Gastroesophageal sphincter (tissue), 4 donors: ENCODE data around the gene ADAM30. TPM values are rescaled to one million over a fixed set of nuclear protein-coding genes. Genes with fewer than 3 reads are reported as not detected.
"Not testable (repeated sequence)": the region's sequence is repeated elsewhere in the genome, so short reads cannot be mapped to it uniquely, and the experiment has no call there.

Source experiments
- ATAC-seq: fragments of 150-250 bp; one replicate; pipeline ENCODE4 v1.9.1; 2016; ENCODE audit warnings: mild to moderate bottlenecking, moderate library complexity
- H3K27ac ChIP-seq, 4 donors: fragments of 200-600 bp; sonication (generic) in 3 of 4; 1 replicate in 3 of 4; 2 replicates in 1 of 4; pipeline ENCODE4 v1.5.1; 2016 to 2019
- H3K27me3 ChIP-seq: fragments of 200-600 bp; sonication (generic); one replicate; pipeline ENCODE4 v1.5.1; 2019
- H3K36me3 ChIP-seq, 2 donors: fragments of 200-600 bp; sonication (generic); one replicate each; pipeline ENCODE4 v1.5.1; 2019; ENCODE audit warnings: control low read depth in 1 of 2
- H3K4me1 ChIP-seq, 3 donors: fragments of 200-600 bp; sonication (generic); 1 replicate in 2 of 3; 2 replicates in 1 of 3; pipeline ENCODE4 v1.5.1; 2016 to 2019; ENCODE audit warnings: control low read depth in 2 of 3
- H3K4me3 ChIP-seq, 2 donors: fragments of 200-600 bp; sonication (generic); one replicate each; pipeline ENCODE4 v1.5.1; 2019; ENCODE audit warnings: mild to moderate bottlenecking in 1 of 2, moderate library complexity in 1 of 2
- H3K9me3 ChIP-seq, 3 donors: fragments of 200-600 bp; sonication (generic); one replicate each; pipeline ENCODE4 v1.5.1; 2017 to 2019; ENCODE audit warnings: control low read depth in 2 of 3
- EP300 ChIP-seq: sonication (generic); formaldehyde crosslinking; IDR thresholded peaks from one replicate; pipeline ENCODE4 v1.6.1; 2017; ENCODE audit warnings: antibody characterized with exemption, mild to moderate bottlenecking
- POLR2A ChIP-seq, 2 donors: fragments of 450-650 bp; IDR thresholded peaks; one replicate each; pipeline ENCODE4 v1.6.1; 2017; ENCODE audit warnings: antibody characterized with exemption in 2 of 2, mild to moderate bottlenecking in 2 of 2, moderate library complexity in 1 of 2
- POLR2AphosphoS5 ChIP-seq: sonication (generic); formaldehyde crosslinking; IDR thresholded peaks from one replicate; pipeline ENCODE4 v1.6.1; 2017; ENCODE audit warnings: antibody characterized with exemption
- WGBS, 2 donors: methylation state at CpG; one replicate each; pipeline ENCODE4 v1.1.5; 2018; ENCODE audit warnings: low coverage in 1 of 2; 5-methylcytosine and 5-hydroxymethylcytosine counted together
- total RNA-seq, 4 donors: library from RNA; depleted of rRNA; stranded (reverse); fragments of >200 nt; gene quantifications; one replicate each; pipeline ENCODE4 v1.1.0, GENCODE V29; 2016
- TF ChIP-seq, protein P1 (sequence below), 4 experiments: fragments of 200-600 bp in 2 of 4; fragments of 450-650 bp in 2 of 4; sonication (generic) in 1 of 4; IDR thresholded peaks; one replicate each; pipeline ENCODE4 v1.5.1; 2017 to 2019; ENCODE audit warnings: antibody characterized with exemption in 4 of 4, mild to moderate bottlenecking in 2 of 4, moderate library complexity in 2 of 4

The ADAM30 gene
- total RNA-seq, 4 donors from 2014 or later, result not detected

GRCh38 chr1:119858126-119858525, 38.2 kb downstream of the ADAM30 start:
- H3K9me3 ChIP-seq, result no peaks in the 10 kb centered on the region
- H3K27me3 ChIP-seq, result no peaks in the 10 kb centered on the region
- ATAC-seq, result no peak
- no peak overlapping the region for H3K27ac ChIP-seq
- 77% methylated on average over 2 of the region's 2 CpGs for WGBS, 2 donors
- no peaks in the 10 kb centered on the region for H3K36me3 ChIP-seq
- H3K4me3 ChIP-seq, result no peak overlapping the region
- TF ChIP-seq EP300 (no peak), POLR2AphosphoS5 (no peak), POLR2A (IDR thresholded peaks at IDR 0.05) (no peak)
- TF ChIP-seq, protein P1, sequence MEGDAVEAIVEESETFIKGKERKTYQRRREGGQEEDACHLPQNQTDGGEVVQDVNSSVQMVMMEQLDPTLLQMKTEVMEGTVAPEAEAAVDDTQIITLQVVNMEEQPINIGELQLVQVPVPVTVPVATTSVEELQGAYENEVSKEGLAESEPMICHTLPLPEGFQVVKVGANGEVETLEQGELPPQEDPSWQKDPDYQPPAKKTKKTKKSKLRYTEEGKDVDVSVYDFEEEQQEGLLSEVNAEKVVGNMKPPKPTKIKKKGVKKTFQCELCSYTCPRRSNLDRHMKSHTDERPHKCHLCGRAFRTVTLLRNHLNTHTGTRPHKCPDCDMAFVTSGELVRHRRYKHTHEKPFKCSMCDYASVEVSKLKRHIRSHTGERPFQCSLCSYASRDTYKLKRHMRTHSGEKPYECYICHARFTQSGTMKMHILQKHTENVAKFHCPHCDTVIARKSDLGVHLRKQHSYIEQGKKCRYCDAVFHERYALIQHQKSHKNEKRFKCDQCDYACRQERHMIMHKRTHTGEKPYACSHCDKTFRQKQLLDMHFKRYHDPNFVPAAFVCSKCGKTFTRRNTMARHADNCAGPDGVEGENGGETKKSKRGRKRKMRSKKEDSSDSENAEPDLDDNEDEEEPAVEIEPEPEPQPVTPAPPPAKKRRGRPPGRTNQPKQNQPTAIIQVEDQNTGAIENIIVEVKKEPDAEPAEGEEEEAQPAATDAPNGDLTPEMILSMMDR (IDR thresholded peaks at IDR 0.05), result no peak
- no peaks in the 10 kb centered on the region for H3K4me1 ChIP-seq

- WGBS, 2 donors, result 84 to 94% methylated on average over 7 to 12 of the region's 23 CpGs
Observed at GRCh38 chr1:119853155-119853554, 43.2 kb downstream of the ADAM30 start.

GRCh38 chr1:119844206-119844605, 52.1 kb downstream of the ADAM30 start:
- H3K9me3 ChIP-seq, H3K27ac ChIP-seq, H3K4me3 ChIP-seq, H3K27me3 ChIP-seq, H3K36me3 ChIP-seq, H3K4me1 ChIP-seq, ATAC-seq: not testable (repeated sequence)
- 0 to 77% methylated on average over 1 to 4 of the region's 6 CpGs for WGBS, 2 donors

More at GRCh38 chr1:119853155-119853554, 43.2 kb downstream of the ADAM30 start:
- Histone ChIP-seq H3K9me3 (no peaks in the 10 kb centered on the region), H3K4me1 (no peaks in the 10 kb centered on the region), H3K36me3 (no peaks in the 10 kb centered on the region), H3K4me3 (no peak overlapping the region), H3K27me3 (no peaks in the 10 kb centered on the region), H3K27ac (no peak overlapping the region)
- no peak for ATAC-seq
- TF ChIP-seq, protein P1 (IDR thresholded peaks at IDR 0.05), result no peak
- TF ChIP-seq EP300, result no peak
- no peak for TF ChIP-seq POLR2A (IDR thresholded peaks at IDR 0.05)
- no peak for TF ChIP-seq POLR2AphosphoS5

Other genes with a start within 250 kb of the ADAM30 start
- 1 to 10 TPM; 2.6 to 5.6 (median 4.6) TPM for gene ZNF697, start 248.2 kb downstream of the ADAM30 start, total RNA-seq
- 10 to 100 TPM; 16.7 to 34.9 (median 26.4) TPM for gene PHGDH, start 184.6 kb downstream of the ADAM30 start, total RNA-seq
- 1 to 10 TPM in 1 of 4 donors, under 1 TPM in 1, not detected in 2; 0.15 to 3.4 TPM for gene HMGCS2, start 127.6 kb downstream of the ADAM30 start, total RNA-seq
- not detected for gene REG4, start 85.1 kb downstream of the ADAM30 start, total RNA-seq
- 100 to 1,000 TPM in 2 of 4 donors, 10 to 100 TPM in 2; 79.8 to 150 (median 105) TPM for gene NOTCH2, start 173.1 kb upstream of the ADAM30 start, total RNA-seq